Naive B cell (primary cell): ENCODE results near the gene IQSEC1. TPM values are rescaled to one million over a fixed set of nuclear protein-coding genes. Genes with fewer than 3 reads are reported as not detected.
A peak's percentile ranks its signal among the peaks of the same experiment; 100 is the strongest.
"Not testable (repeated sequence)": the region's sequence is repeated elsewhere in the genome, so short reads cannot be mapped to it uniquely, and the experiment has no call there.

Experiments used
- ATAC-seq, 2 donors: fragments of 150-1000 bp; cut with Tn5 transposase; 2 replicates each; pipeline ENCODE4 v1.10.0; 2021; ENCODE audit warnings: low read depth in 2 of 2, mild to moderate bottlenecking in 2 of 2, moderate library complexity in 2 of 2
- DNase-seq: peaks from one replicate; pipeline ENCODE4 v3.0.0; 2022
- H3K27ac Mint-ChIP-seq, 6 donors: one replicate each; pipeline ENCODE4 v1.8.0; 2020 to 2022; ENCODE audit warnings: mild to moderate bottlenecking in 6 of 6, mixed read lengths in 6 of 6, moderate library complexity in 5 of 6, inconsistent platforms in 2 of 6
- H3K27me3 Mint-ChIP-seq, 3 donors: one replicate each; pipeline ENCODE4 v1.8.0; 2021 to 2022; ENCODE audit warnings: mixed read lengths in 3 of 3, mild to moderate bottlenecking in 1 of 3
- H3K36me3 Mint-ChIP-seq, 2 donors: one replicate each; pipeline ENCODE4 v1.8.0; 2020 to 2022; ENCODE audit warnings: mixed read lengths in 2 of 2, inconsistent platforms in 1 of 2, mild to moderate bottlenecking in 1 of 2
- H3K4me1 Mint-ChIP-seq, 3 donors: one replicate each; pipeline ENCODE4 v1.8.0; 2020 to 2022; ENCODE audit warnings: mixed read lengths in 3 of 3, inconsistent platforms in 1 of 3, mild to moderate bottlenecking in 1 of 3, moderate library complexity in 1 of 3
- H3K4me3 Mint-ChIP-seq, 8 donors: one replicate each; pipeline ENCODE4 v1.8.0; 2020 to 2022; ENCODE audit warnings: mild to moderate bottlenecking in 8 of 8, mixed read lengths in 8 of 8, moderate library complexity in 8 of 8, inconsistent platforms in 2 of 8
- H3K9me3 Mint-ChIP-seq, 7 donors: one replicate each; pipeline ENCODE4 v1.8.0; 2020 to 2022; ENCODE audit warnings: mixed read lengths in 7 of 7, mild to moderate bottlenecking in 5 of 7, inconsistent platforms in 2 of 7, moderate library complexity in 1 of 7
- polyA plus RNA-seq, 6 donors: library from polyadenylated mRNA; unstranded; fragments of 300-500 nt; fragmentation: Illumina TruSeq; gene quantifications; one replicate each; pipeline ENCODE4 v1.2.3, GENCODE V29; 2021; ENCODE audit warnings: low read depth in 6 of 6

Gene IQSEC1
- polyA plus RNA-seq, 6 donors from 2014 or later: 14.6 to 73.4 (median 36.9) TPM

DNA sequence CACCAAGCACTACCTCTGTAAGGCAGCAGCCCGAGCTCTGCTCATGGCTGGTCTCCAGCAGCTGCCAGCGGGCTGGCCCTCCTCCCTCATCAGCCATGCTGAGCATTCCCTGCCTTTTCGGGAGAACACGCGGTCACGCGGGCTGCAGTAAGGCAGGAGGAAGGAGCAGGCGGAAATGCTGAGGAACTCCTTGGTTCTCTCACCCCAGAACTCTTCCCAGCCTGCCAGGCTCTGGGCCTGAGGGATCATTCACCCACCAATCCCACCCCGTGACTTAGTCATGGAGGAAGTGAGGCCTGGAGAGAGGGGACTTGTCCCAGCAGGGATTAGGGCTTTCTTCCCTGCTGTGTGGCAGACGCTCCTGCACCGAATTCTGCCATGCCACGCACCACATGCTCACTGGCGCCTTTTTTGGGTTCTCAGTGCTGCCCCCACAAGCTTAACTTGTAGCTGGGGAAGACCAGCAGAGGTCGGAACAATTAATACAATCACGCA lies 189.0 kb downstream of the IQSEC1 start:
- no peaks in the 10 kb centered on the region for H3K36me3 Mint-ChIP-seq
- peaks cover 22 to 45% (median 37%) of the 10 kb centered on the region in 3 donors for H3K4me1 Mint-ChIP-seq
- no peak for DNase-seq
- no peak overlapping the region for H3K4me3 Mint-ChIP-seq
- H3K27me3 Mint-ChIP-seq: peaks cover 0 to 4% (median 0%) of the 10 kb centered on the region in 3 donors
- no peak for ATAC-seq
- H3K9me3 Mint-ChIP-seq: peaks cover 0 to 6% (median 0%) of the 10 kb centered on the region in 7 donors
- no peak overlapping the region for H3K27ac Mint-ChIP-seq

DNA sequence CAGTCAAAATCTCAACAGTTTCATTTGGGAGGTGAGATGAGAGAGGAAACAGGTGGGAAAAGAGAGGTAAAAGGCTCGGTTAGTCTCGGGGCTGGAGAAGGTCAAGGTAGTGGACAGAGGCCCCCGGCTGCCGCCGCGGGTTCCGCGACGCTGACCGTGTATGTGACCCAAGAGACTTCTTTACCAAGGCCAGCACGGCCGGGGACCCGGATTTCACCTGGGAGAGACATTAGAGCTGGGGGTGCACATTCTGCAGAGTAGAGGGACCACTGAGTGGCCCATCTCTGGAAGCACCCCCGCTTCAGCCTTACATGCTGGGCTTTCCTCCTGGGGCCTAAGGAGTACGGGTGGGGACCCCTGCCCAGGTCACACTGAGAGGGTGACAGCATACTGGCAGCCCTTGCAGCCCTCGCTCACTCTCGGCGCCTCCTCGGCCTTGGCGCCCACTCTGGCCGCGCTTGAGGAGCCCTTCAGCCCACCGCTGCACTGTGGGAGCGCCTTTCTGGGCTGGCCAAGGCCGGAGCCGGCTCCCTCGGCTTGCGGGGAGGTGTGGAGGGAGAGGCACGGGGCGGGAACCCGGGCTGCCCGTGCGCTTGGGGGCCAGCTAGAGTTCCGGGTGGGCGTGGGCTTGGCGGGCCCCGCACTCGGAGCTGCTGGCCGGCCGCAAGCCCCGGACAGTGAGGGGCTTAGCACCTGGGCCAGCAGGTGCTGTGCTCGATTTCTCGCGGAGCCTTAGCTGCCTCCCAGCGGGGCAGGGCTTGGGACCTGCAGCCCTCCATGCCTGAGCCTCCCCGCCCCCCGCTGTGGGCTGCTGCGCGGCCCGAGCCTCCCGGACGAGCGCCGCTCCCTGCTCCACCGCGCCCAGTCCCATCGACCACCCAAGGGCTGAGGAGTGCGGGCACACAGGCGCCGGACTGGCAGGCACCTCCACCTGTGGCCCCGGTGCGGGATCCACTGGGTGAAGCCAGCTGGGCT lies 190.6 kb downstream of the IQSEC1 start:
- Mint-ChIP-seq H3K4me3 (peak overlapping the region in 5 of 8 donors; percentile 34 to 81 (median 47)), H3K4me1 (peaks cover 22 to 45% (median 37%) of the 10 kb centered on the region in 3 donors), H3K36me3 (no peaks in the 10 kb centered on the region), H3K27ac (peak overlapping the region in 5 of 6 donors; percentile 18 to 96 (median 78)), H3K27me3 (no peaks in the 10 kb centered on the region), H3K9me3 (peaks cover 0 to 6% (median 0%) of the 10 kb centered on the region in 7 donors)
- ATAC-seq: no peak
- no peak for DNase-seq

DNA sequence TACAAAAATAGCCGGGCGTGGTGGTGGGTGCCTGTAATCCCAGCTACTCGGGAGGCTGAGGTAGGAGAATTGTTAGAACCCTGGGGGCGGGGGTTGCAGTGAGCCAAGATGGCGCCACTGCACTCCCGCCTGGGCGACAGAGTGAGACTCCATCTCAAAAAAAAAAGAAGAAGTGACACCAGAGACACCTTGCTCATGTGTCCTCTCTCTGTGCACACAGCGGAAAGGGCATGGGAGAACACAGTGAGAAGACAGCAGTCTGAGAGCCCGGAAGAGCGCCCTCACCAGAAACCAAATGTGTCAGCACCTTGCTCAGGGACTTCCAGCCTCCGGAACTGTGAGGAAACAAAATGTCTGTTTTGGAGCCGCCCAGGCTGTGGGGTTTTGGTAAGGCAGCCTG lies 191.4 kb downstream of the IQSEC1 start:
- peak overlapping the region in 5 of 6 donors; percentile 18 to 96 (median 78) for H3K27ac Mint-ChIP-seq
- not testable (repeated sequence) for H3K36me3 Mint-ChIP-seq, H3K9me3 Mint-ChIP-seq, DNase-seq, H3K27me3 Mint-ChIP-seq
- peaks cover 22 to 44% (median 33%) of the 10 kb centered on the region in 3 donors for H3K4me1 Mint-ChIP-seq
- peak; percentile 68 to 72 for ATAC-seq
- peak overlapping the region in 5 of 8 donors; percentile 34 to 81 (median 47) for H3K4me3 Mint-ChIP-seq

DNA sequence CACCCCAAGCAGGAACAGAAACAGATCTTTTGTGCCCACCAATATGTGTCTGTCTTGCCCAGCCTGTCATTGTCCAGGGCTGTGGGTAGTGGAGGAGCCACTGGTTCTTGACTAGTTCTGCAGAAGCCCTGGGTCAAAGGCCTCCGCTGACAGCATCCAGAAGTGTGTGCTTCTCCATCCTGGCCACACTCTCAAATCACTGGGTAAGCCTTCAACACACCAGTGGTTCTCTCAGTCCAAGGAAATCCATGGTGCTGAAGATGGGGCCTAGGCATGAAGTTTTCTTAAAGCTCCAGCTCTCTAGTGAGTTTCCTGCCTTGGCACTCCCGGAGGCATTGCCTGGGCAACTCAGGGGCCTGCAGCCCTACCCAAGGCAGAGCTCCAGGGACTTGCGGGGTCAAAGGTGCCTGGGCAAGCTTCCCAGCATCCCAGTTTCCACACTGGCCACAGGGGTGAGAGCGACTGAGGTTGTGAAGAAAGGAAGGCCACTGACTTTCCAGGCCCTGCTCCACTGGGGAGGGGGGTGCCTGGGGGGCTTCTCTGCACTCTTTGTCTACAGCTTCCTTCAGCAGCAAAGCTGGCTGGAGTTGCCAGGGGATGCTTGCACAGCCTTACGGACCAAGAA lies 193.9 kb downstream of the IQSEC1 start:
- ATAC-seq: no peak
- Mint-ChIP-seq H3K27ac (no peak overlapping the region), H3K27me3 (peaks cover 0 to 21% (median 14%) of the 10 kb centered on the region in 3 donors), H3K9me3 (peaks cover 0 to 6% (median 0%) of the 10 kb centered on the region in 7 donors), H3K4me3 (peak overlapping the region in 1 of 8 donors; percentile 10), H3K4me1 (peaks cover 11 to 19% (median 19%) of the 10 kb centered on the region in 3 donors), H3K36me3 (no peaks in the 10 kb centered on the region)
- DNase-seq: no peak

DNA sequence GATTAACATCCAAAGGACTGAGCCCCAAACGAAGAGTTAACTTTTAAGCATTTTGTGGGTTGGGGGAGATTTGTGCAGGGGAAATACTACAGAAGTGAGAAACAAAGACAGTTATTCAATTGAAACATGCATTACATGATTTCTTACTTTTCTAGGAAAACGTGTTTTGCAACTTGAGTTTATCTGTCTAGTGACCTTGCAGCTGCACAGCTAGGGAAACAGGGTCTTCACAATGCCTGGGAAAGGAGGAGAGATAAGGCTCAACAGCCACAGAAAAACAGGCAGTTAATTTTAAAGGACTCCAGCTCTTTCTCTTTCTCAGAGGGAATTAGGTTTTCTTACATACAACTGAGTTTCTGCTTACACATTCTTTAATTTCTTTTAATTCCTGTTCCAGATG lies 194.5 kb downstream of the IQSEC1 start:
- H3K4me3 Mint-ChIP-seq, ATAC-seq, H3K36me3 Mint-ChIP-seq, DNase-seq, H3K9me3 Mint-ChIP-seq: not testable (repeated sequence)
- peak overlapping the region in 1 of 6 donors; percentile 47 for H3K27ac Mint-ChIP-seq
- H3K4me1 Mint-ChIP-seq: peaks cover 11 to 18% (median 17%) of the 10 kb centered on the region in 3 donors
- peaks cover 0 to 21% (median 20%) of the 10 kb centered on the region in 3 donors for H3K27me3 Mint-ChIP-seq

DNA sequence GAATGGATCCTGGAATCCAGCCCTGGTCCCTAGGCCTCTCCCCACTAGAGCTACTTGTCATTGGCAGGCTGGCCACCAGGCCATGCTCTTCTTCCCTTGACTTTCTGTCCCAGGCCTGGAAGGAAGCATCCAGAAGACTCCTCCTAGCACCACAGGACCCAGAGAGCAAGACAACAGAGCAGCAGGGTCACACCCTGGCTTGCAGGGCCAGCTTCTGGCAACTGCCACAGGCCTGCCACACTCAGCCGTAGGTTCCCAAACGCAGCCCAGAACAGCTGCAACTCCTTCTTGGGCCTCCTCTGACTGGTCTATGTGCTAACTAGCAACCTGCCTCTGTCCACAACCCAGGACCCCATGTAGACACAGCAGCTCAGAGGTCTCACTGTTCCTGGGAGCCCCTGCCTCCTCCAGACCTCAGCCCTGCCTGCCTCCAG lies 195.1 kb downstream of the IQSEC1 start:
- DNase-seq: no peak
- Mint-ChIP-seq H3K4me1 (peaks cover 11 to 18% (median 12%) of the 10 kb centered on the region in 3 donors), H3K27me3 (peaks cover 0 to 21% (median 21%) of the 10 kb centered on the region in 3 donors), H3K4me3 (no peak overlapping the region), H3K36me3 (no peaks in the 10 kb centered on the region), H3K9me3 (peaks cover 0 to 6% (median 0%) of the 10 kb centered on the region in 7 donors), H3K27ac (no peak overlapping the region)
- ATAC-seq: no peak

DNA sequence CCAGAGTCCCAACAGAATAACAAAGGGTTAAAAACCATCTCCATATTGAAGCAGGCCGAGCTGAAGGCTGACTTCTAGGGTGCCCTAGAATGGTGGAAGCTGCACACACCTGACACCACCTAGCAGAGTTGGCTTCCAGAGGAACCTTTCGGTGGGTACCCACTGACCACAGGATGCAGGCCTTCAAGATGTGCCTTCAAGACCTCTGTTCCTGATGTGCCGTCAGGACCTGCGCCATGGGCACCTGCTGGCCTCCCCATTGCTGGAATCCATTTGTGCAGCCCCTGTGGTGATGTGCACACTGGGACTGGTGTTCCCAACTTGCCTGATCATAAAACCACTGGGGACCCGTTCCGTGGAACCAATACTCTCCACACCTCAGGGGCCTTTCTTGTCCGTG lies 196.2 kb downstream of the IQSEC1 start:
- DNase-seq: no peak
- H3K4me3 Mint-ChIP-seq: no peak overlapping the region
- H3K27ac Mint-ChIP-seq: no peak overlapping the region
- H3K9me3 Mint-ChIP-seq: peaks cover 0 to 5% (median 0%) of the 10 kb centered on the region in 7 donors
- peaks cover 8 to 14% (median 9%) of the 10 kb centered on the region in 3 donors for H3K4me1 Mint-ChIP-seq
- peaks cover 4 to 22% (median 21%) of the 10 kb centered on the region in 3 donors for H3K27me3 Mint-ChIP-seq
- no peak for ATAC-seq
- no peaks in the 10 kb centered on the region for H3K36me3 Mint-ChIP-seq

DNA sequence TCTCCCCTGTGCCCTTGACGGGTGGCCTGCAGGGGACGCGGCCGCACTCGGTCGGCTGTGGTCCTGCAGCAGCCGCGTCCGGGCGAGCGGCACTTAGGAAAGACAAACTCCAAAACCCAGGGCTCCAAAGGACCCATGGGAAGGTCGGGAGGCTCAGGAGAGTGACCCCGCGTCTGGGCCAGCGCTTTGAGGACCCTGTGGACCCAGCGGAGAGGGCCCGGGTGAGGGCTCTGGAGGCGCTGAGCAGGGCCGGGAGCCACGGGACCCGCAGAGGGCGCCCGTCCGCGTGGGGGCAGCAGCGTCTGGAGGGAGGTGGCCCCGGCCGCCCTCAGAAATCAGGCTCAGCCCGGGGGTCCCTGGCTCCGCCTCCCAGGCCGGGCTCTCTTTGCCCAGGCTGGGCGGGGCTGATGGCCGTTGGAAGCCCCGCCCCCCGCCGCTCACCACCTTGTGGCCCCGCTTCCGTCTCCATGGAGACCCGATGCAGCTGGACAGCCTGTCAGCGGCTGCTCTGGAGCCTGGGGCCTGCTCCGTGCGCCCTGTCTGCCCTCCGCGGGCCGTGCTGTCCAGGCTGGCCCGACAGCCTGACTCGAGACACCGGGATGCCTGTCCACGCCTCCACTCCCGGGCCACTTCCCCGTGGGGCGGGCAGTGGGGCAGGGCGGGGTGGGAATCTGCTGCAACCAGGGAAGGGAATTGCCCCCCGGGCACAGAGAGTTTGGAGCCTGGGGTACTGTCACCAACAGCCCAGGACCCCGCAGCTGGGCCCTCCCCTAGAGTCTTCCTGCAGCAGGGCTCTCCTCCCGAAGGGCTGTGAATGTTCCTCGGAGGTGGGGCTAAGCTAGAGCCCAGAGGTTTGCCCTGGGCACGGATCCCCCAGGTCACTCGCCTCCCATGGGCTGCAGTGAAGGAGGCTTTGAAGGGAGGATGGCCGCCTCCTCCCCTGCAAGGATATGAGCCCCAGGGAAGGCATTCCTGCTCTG lies 197.1 kb downstream of the IQSEC1 start:
- ATAC-seq (peak; percentile 57 to 71), DNase-seq (no peak)
- no peaks in the 10 kb centered on the region for H3K36me3 Mint-ChIP-seq
- H3K27ac Mint-ChIP-seq: no peak overlapping the region
- H3K4me3 Mint-ChIP-seq: peak overlapping the region in 4 of 8 donors; percentile 12 to 44 (median 28)
- peaks cover 0 to 8% (median 6%) of the 10 kb centered on the region in 3 donors for H3K4me1 Mint-ChIP-seq
- peaks cover 0 to 1% (median 0%) of the 10 kb centered on the region in 7 donors for H3K9me3 Mint-ChIP-seq
- H3K27me3 Mint-ChIP-seq: peaks cover 4 to 31% (median 21%) of the 10 kb centered on the region in 3 donors

DNA sequence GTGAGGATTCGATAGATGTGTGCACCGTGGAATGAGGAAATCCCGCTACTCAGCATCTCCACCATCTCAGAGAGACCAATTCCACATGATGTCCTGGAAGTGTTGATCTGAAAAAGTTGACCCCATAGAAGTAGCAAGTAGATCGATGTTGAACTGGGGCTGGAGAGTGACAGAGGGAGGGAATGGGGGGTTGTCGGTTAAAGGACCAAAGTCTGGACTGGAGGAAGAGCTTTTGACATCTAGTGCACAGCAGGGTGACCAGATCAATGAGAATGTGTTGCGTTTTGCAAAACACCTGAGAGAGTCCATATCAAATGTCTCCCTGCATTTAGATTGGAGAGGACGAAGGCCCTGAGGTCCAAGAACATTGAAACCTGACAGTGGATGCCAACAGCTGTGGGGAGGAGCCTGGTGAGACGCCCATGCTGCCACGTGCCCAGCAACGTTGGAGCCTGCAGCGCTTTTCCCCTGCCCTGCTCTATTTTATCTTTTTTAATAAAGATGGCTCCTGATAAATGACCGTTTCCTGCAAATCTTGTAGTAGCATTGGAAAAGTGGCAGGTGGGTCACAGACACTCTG lies 201.7 kb downstream of the IQSEC1 start:
- H3K27me3 Mint-ChIP-seq: peaks cover 14 to 47% (median 21%) of the 10 kb centered on the region in 3 donors

DNA sequence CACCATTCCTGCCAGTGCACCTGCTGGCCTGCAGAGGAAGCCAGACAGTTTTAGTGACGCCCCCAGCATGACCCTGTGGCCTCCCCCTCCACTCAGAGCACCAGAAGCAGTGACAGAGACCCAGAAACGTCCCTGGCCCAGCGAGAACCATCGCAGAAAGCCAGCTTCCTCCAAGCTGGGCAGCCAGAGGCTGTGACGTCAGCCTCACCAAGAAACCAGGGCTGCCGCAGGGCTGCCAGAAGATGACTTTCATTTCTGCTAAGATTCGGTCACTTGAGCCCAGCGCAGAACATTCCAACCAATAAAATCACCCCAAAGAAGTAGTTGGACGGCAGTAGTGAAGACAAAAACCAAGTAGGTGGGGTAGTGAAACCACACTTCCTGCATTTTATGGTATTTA lies 202.3 kb downstream of the IQSEC1 start:
- Mint-ChIP-seq H3K9me3 (peaks cover 0 to 2% (median 0%) of the 10 kb centered on the region in 7 donors), H3K4me1 (peaks cover 17 to 22% (median 21%) of the 10 kb centered on the region in 3 donors), H3K27ac (peak overlapping the region in 3 of 6 donors; percentile 69 to 93 (median 91)), H3K27me3 (peaks cover 14 to 52% (median 27%) of the 10 kb centered on the region in 3 donors), H3K4me3 (peak overlapping the region in 6 of 8 donors; percentile 18 to 74 (median 37)), H3K36me3 (no peaks in the 10 kb centered on the region)
- ATAC-seq (peak; percentile 63 to 71), DNase-seq (peak; percentile 36)

More for the DNA sequence above, 201.7 kb downstream of the IQSEC1 start:
- Mint-ChIP-seq H3K36me3 (no peaks in the 10 kb centered on the region), H3K9me3 (no peaks in the 10 kb centered on the region), H3K27ac (no peak overlapping the region), H3K4me1 (peaks cover 17 to 22% (median 21%) of the 10 kb centered on the region in 3 donors), H3K4me3 (no peak overlapping the region)
- ATAC-seq (no peak), DNase-seq (no peak)

DNA sequence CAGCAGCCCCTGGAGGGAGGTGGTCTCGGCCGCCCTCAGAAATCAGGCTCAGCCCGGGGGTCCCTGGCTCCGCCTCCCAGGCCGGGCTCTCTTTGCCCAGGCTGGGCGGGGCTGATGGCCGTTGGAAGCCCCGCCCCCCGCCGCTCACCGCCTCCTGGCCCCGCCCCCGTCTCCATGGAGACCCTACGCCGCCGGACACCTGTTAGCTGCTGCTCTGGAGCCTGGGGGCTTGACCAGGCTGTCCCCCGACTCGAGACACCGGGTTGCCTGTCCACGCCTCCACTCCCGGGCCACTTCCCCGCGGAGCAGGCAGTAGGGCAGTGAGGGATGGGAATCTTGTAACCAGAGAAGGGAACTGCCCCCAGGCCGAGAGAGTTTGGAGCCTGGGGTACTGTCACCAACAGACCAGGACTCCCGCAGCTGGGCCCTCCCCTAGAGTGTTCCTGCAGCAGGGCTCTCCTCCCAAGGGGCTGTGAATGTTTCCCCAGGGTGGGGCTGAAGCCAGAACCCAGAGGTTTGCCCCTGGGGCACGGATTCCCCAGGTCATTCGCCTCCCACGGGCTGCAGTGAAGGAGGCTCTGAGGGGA lies 204.1 kb downstream of the IQSEC1 start:
- Mint-ChIP-seq H3K27me3 (peaks cover 14 to 47% (median 23%) of the 10 kb centered on the region in 3 donors), H3K9me3 (peaks cover 2 to 13% (median 7%) of the 10 kb centered on the region in 7 donors), H3K36me3 (peaks cover 0 to 11% of the 10 kb centered on the region in 2 donors), H3K4me1 (peaks cover 11 to 21% (median 18%) of the 10 kb centered on the region in 3 donors), H3K27ac (peak overlapping the region in 1 of 6 donors; percentile 56), H3K4me3 (peak overlapping the region; percentile 56 to 83 (median 68))
- DNase-seq (peak; percentile 27), ATAC-seq (peak; percentile 25 to 32)
